MM.1S (cell line): ENCODE results near the gene NT5DC2.

Source experiments
- DNase-seq: peaks from one replicate; pipeline ENCODE4 v3.0.0-alpha.2; 2015
- H2AFZ ChIP-seq: fragments of 300-600 bp; sonication (generic); 2 replicates; pipeline ENCODE4 v1.6.0; 2016; ENCODE audit warnings: antibody characterized with exemption, low read length
- H3F3A ChIP-seq: fragments of 300-600 bp; sonication (generic); 2 replicates; pipeline ENCODE4 v1.6.1; 2016; ENCODE audit warnings: mild to moderate bottlenecking, antibody characterized with exemption, low read length, moderate library complexity, mixed read lengths; ENCODE audit not compliant: insufficient read depth
- H3K27ac ChIP-seq: fragments of 300-600 bp; sonication (generic); 2 replicates; pipeline ENCODE4 v1.5.1; 2016; ENCODE audit warnings: mild to moderate bottlenecking, low read length
- H3K27me3 ChIP-seq: fragments of 300-600 bp; sonication (generic); replicated peaks from 2 replicates; pipeline ENCODE4 v1.6.0; 2016; ENCODE audit warnings: low read length; ENCODE audit not compliant: insufficient read depth
- H3K36me3 ChIP-seq: fragments of 300-600 bp; sonication (generic); replicated peaks from 2 replicates; pipeline ENCODE4 v1.6.1; 2016; ENCODE audit warnings: mild to moderate bottlenecking, low read length, mixed read lengths; ENCODE audit not compliant: insufficient read depth
- H3K4me1 ChIP-seq: fragments of 300-600 bp; sonication (generic); 2 replicates; pipeline ENCODE4 v1.6.1; 2016; ENCODE audit warnings: low read length, mixed read lengths
- H3K4me2 ChIP-seq: fragments of 300-600 bp; sonication (generic); 2 replicates; pipeline ENCODE4 v1.6.0; 2016; ENCODE audit warnings: low read depth, low read length
- H3K4me3 ChIP-seq: fragments of 300-600 bp; sonication (generic); 2 replicates; pipeline ENCODE4 v1.5.1; 2016; ENCODE audit warnings: low read length, mixed read lengths
- H3K79me2 ChIP-seq: fragments of 300-600 bp; sonication (generic); 2 replicates; pipeline ENCODE4 v1.6.1; 2016; ENCODE audit warnings: mixed run types, low read length, mixed read lengths
- H3K9ac ChIP-seq: fragments of 300-600 bp; sonication (generic); 2 replicates; pipeline ENCODE4 v1.6.1; 2016; ENCODE audit warnings: low read length, mixed read lengths
- H3K9me2 ChIP-seq: fragments of 300-600 bp; sonication (generic); replicated peaks from 2 replicates; pipeline ENCODE4 v1.6.1; 2016; ENCODE audit warnings: mild to moderate bottlenecking, low read length, mixed read lengths; ENCODE audit not compliant: insufficient read depth
- H3K9me3 ChIP-seq: fragments of 300-600 bp; sonication (generic); replicated peaks from 2 replicates; pipeline ENCODE4 v1.6.1; 2016; ENCODE audit warnings: mild to moderate bottlenecking, low read length, mixed read lengths; ENCODE audit not compliant: insufficient read depth
- H4K20me1 ChIP-seq: fragments of 300-600 bp; sonication (generic); 2 replicates; pipeline ENCODE4 v1.6.1; 2016; ENCODE audit warnings: mild to moderate bottlenecking, low read length, moderate library complexity, mixed read lengths; ENCODE audit not compliant: insufficient read depth
- EZH2 ChIP-seq: fragments of 300-600 bp; sonication (generic); optimal IDR thresholded peaks from 2 replicates; pipeline ENCODE3; 2017; ENCODE audit warnings: low read depth, mild to moderate bottlenecking, antibody characterized with exemption, low read length, mixed read lengths
- EZH2phosphoT487 ChIP-seq: fragments of 300-600 bp; sonication (generic); IDR thresholded peaks from 2 replicates; pipeline ENCODE4 v1.6.1; 2018; ENCODE audit warnings: antibody characterized with exemption, low read length
- TF ChIP-seq, protein P1 (sequence below): fragments of 300-600 bp; sonication (generic); IDR thresholded peaks from 2 replicates; pipeline ENCODE4 v1.5.1; 2016; ENCODE audit warnings: antibody characterized with exemption, low read length, mixed read lengths

The NT5DC2 gene

DNA sequence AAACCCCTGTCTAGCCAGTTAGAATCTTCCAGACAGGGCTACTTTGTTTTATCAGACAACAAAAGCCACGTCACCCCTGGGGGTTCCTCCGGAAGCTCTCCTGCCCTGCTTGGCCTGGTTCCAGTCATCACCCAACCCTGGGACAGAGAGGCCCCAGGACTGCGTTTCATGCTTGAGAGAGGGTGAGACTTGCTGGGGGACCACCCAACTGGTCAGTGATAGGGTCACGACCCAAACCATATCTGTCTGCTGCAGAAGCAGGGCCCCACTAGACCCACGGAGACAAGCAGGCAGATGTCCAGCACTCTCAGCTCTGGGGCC lies 1.2 kb downstream of the NT5DC2 start:
- TF ChIP-seq, protein P1, sequence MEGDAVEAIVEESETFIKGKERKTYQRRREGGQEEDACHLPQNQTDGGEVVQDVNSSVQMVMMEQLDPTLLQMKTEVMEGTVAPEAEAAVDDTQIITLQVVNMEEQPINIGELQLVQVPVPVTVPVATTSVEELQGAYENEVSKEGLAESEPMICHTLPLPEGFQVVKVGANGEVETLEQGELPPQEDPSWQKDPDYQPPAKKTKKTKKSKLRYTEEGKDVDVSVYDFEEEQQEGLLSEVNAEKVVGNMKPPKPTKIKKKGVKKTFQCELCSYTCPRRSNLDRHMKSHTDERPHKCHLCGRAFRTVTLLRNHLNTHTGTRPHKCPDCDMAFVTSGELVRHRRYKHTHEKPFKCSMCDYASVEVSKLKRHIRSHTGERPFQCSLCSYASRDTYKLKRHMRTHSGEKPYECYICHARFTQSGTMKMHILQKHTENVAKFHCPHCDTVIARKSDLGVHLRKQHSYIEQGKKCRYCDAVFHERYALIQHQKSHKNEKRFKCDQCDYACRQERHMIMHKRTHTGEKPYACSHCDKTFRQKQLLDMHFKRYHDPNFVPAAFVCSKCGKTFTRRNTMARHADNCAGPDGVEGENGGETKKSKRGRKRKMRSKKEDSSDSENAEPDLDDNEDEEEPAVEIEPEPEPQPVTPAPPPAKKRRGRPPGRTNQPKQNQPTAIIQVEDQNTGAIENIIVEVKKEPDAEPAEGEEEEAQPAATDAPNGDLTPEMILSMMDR = no peak
- TF ChIP-seq EZH2 = no peak
- TF ChIP-seq EZH2phosphoT487 = no peak
- Histone ChIP-seq H3K4me1 (peaks cover 7% of the 10 kb centered on the region), H3K27ac (no peak overlapping the region)

DNA sequence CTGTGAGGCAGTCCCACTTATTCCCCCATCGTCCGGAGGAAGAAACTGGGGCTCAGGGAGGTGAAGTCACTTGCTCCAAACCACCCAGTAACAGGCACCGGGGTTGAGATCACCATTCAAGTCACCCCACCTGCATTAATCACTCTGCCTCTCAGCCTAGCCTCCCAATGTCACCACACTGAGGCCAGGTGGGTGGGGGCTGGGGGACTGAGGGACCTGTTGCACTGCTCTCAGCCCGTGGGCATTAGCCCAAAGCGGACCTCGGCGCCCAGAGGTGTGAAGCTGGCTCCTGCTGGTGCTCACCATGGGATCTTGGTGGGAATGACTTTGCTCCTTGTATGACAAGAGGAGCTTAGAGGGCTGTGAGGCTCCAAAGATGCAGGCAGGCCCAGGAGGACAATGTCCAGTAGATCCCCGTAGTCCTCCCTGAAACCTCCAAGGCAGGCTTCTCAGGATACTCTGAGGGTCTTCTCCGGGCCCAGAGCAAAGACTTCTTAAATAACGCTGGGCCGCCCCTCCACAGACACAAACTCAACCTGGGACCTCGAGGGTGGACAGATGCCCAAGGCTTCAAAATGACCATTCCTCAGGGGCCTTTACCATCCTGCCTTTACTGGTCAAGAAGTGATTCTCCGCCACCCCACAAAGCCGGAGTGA lies 1.7 kb downstream of the NT5DC2 start:
- Histone ChIP-seq H3F3A (peaks cover 14% of the 10 kb centered on the region), H3K4me1 (peaks cover 7% of the 10 kb centered on the region), H3K9ac (no peak overlapping the region)

More for the DNA sequence above, 1.2 kb downstream of the NT5DC2 start:
- no peak for DNase-seq
- H4K20me1 ChIP-seq = no peaks in the 10 kb centered on the region
- no peaks in the 10 kb centered on the region for H3K36me3 ChIP-seq
- peak overlapping the region; percentile 66; the same call in 1 of the 2 replicates for H3K9ac ChIP-seq
- no peaks in the 10 kb centered on the region for H3K9me3 ChIP-seq
- H2AFZ ChIP-seq = no peak overlapping the region; the same call in 1 of the 2 replicates
- peaks cover 10% of the 10 kb centered on the region for H3K79me2 ChIP-seq
- H3K27me3 ChIP-seq = no peaks in the 10 kb centered on the region
- peak overlapping the region; percentile 73 for H3K4me3 ChIP-seq
- peaks cover 18% of the 10 kb centered on the region for H3F3A ChIP-seq
- no peaks in the 10 kb centered on the region for H3K9me2 ChIP-seq
- H3K4me2 ChIP-seq = peak overlapping the region; percentile 72

DNA sequence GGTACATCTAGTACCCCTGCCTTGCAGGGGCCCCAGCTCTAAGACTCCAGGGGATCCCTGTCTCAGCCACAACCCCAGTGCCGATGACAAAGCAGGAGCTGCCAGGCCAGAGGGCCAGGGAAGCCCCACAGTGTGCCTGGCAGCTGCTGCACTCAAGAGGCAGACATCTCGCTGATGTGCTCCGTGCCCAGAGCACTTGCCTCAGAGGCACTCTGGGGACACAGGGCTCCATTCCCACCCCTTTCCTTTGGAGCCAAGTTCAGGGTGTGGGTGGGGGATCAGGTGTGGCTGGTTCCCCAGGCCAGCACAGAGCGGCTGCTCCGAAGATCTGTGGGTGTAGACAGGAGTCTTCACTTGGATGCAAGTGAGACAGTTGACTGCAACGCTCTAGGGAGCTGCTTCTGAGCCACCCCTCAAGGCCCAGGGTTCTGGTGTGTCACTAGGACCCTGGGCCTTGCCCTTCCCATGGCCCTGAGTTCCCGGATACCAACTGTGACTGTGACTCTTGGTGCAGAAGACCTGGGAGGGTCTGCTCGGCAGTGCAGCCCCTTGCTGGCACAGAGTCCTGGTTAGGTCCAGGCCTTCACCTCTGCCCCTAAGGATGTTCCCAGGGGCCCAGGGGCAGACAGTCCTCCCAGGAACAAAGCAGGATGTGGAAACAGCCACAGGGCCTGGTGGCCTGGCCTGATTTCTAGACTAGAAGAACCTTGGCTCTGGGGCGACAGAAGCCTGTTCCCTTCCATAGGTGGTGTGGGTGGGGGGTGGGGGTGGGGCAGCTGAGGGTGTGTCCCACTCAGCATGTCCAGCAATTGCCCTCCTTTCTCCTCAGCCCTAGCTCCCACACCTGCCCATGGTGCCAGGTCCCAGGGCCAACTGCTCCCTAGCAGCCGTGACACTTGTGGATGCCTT lies 2.5 kb downstream of the NT5DC2 start:
- H3K79me2 ChIP-seq = no peaks in the 10 kb centered on the region
- H3K4me1 ChIP-seq = peaks cover 7% of the 10 kb centered on the region
- H3K4me2 ChIP-seq = no peak overlapping the region
- no peaks in the 10 kb centered on the region for H3K9me2 ChIP-seq
- H3K4me3 ChIP-seq = no peak overlapping the region
- peaks cover 9% of the 10 kb centered on the region; the same call in 1 of the 2 replicates for H3F3A ChIP-seq
- no peak for DNase-seq
- no peaks in the 10 kb centered on the region for H4K20me1 ChIP-seq
- H3K27me3 ChIP-seq = no peaks in the 10 kb centered on the region
- no peak overlapping the region for H2AFZ ChIP-seq
- H3K9me3 ChIP-seq = no peaks in the 10 kb centered on the region
- TF ChIP-seq EZH2phosphoT487 = no peak
- TF ChIP-seq, protein P1 = no peak
- no peak for TF ChIP-seq EZH2
- H3K27ac ChIP-seq = no peak overlapping the region
- no peaks in the 10 kb centered on the region for H3K36me3 ChIP-seq
- no peak overlapping the region for H3K9ac ChIP-seq

More for the DNA sequence above, 1.7 kb downstream of the NT5DC2 start:
- H3K4me2 ChIP-seq = peak overlapping the region; percentile 72; the same call in 1 of the 2 replicates
- TF ChIP-seq, protein P1 = no peak
- TF ChIP-seq EZH2phosphoT487 (no peak), EZH2 (no peak)
- H2AFZ ChIP-seq = no peak overlapping the region
- no peak for DNase-seq
- H3K9me3 ChIP-seq = no peaks in the 10 kb centered on the region
- no peaks in the 10 kb centered on the region for H4K20me1 ChIP-seq
- no peak overlapping the region for H3K27ac ChIP-seq
- H3K9me2 ChIP-seq = no peaks in the 10 kb centered on the region
- H3K27me3 ChIP-seq = no peaks in the 10 kb centered on the region
- peaks cover 5% of the 10 kb centered on the region for H3K79me2 ChIP-seq
- no peak overlapping the region for H3K4me3 ChIP-seq
- H3K36me3 ChIP-seq = no peaks in the 10 kb centered on the region
